ENCODE results near the gene AQP6.
"Not testable (repeated sequence)": the region's sequence is repeated elsewhere in the genome, so short reads cannot be mapped to it uniquely, and the experiment has no call there.

Gene AQP6

DNA sequence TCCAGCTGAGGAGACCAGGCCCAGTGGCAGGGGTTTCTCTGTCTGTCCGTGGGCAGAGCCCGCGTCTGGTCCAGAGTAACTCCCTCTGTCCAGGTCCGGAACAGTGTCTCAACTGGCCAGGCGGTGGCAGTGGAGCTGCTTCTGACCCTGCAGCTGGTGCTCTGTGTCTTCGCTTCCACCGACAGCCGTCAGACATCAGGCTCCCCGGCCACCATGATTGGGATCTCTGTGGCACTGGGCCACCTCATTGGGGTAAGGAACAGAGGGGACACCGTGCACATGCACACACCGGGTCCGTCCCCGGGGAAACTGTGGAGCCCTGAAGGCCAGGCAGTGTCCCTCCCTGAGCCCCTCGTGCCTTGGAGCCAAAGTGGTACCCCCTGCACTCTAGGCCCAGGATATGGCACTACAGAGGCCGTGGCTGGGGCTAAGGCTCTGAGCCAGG lies 1.5 kb downstream of the AQP6 start:
- DNase-seq = no peak

GRCh38 chr12:49974677-49975317 lies 2.0 kb downstream of the AQP6 start:
- no peak for DNase-seq

- DNase-seq = no peak
Measured at GRCh38 chr12:49975318-49975761, 2.6 kb downstream of the AQP6 start.

GRCh38 chr12:49976557-49976956 lies 3.8 kb downstream of the AQP6 start:
- DNase-seq = no peak

DNA sequence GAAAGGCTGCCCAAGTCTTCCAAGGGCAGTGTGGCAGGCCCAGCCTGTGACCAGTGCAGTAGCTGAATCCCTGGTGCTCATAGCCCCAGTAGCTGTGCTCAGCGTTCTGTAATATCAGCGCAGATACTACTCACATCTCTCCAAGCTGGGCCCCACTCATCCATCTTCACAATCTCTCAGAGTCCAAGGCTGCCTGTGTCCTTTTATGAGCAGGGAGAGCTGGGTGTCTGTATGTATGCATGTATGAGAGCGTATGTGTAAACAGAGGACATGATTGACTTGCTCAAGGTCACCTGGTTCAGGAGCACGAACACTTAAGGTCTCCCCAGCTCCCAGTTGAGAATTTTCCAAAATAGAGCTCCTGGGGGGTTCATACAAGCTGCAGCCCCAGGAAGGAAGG lies 5.4 kb downstream of the AQP6 start:
- DNase-seq = no peak

DNA sequence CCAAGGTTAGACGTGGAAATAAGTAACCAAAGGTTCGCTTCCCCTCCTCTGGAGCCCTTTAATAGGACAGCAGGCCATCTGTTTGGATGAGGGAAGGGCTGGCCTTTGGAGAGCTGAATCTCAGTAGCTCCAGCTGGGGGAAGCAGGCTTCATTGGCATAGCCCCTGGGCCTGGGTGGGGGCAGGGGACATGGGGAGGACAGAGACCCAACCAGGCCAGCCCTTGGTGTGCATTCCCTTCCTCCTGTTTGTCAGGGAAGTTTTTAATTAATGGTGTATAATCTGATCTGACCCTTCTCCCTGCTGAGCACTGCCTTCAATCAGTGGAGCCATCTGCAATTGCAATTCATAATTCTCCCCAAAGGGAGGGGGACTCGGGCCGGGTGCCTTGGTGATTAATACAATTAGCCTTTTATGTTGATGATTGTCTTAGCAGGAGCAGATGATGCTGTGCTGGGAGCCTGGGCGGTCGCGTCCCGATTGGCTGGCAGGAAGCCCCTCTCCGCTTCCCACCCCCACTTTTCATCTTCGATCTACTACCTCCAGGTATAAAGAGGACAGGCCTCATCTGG lies 6.4 kb downstream of the AQP6 start:
- DNase-seq = no peak

DNA sequence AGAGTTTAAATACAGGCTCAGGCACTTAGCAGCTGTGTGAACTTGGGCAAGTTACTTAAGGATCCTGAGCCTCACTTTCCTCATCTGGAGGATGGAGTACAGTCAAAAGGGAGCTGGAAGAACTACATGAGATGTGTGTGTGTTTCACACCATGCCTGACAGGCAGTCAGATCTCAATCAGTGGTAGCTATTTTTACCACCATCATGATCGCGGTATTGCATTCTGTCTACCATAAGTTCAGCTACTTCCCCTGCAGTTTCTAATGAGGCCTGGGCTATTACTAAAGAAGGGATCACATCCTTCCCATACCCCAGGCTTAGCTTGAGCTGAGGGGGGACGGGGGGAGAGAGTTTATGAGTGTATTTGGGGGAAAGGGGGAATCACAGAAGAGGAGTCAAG lies 7.0 kb downstream of the AQP6 start:
- no peak for DNase-seq

GRCh38 chr12:49980501-49981349 lies 8.0 kb downstream of the AQP6 start:
- DNase-seq = no peak

DNA sequence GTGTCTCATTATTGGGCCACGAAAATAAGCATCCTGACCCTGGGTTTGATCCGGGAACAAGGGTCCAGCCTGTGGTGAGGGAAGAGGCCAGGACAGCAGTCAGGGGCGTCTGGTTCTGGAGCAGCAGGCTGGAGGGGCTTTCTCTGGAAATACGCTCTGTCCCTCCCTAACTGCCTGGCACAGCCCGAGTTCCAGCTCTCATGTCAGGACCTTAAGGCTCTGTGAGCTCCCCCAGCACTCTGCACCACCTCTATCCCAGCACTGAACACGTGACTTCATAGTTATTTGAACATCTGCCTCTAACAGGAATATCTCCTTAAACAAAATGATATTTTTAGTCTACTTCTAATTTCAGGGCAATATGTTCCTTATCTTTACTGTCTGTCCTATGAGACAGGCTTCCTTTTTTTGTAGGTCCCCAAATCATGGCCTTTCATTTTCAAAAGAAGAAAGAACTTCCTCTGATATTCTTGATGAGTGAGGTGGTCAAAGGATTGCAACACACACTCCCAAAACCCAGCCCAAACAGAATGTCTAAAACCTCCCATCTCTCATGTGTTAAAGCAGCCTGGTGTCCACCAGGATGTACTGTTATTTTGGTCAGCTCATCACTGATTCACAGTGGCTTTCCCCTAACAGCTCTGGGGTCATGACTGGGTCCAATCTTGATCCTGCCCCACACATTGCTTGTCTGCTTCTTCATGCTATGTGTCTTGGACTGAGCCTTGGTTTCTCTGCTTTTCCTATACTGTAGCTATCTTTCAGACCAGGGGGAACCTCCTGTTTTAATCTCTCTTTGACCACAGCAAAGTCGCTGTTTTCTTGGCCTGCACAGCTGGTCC lies 9.7 kb downstream of the AQP6 start:
- no peak for DNase-seq

GRCh38 chr12:49983892-49984291 lies 11.1 kb downstream of the AQP6 start:
- DNase-seq = no peak

GRCh38 chr12:49984476-49985359 lies 12.0 kb downstream of the AQP6 start:
- no peak for DNase-seq

GRCh38 chr12:49985981-49986380 lies 13.2 kb downstream of the AQP6 start:
- DNase-seq = no peak

GRCh38 chr12:49986476-49986875 lies 13.7 kb downstream of the AQP6 start:
- not testable (repeated sequence) for DNase-seq

GRCh38 chr12:49987625-49988303 lies 15.0 kb downstream of the AQP6 start:
- no peak for DNase-seq

DNA sequence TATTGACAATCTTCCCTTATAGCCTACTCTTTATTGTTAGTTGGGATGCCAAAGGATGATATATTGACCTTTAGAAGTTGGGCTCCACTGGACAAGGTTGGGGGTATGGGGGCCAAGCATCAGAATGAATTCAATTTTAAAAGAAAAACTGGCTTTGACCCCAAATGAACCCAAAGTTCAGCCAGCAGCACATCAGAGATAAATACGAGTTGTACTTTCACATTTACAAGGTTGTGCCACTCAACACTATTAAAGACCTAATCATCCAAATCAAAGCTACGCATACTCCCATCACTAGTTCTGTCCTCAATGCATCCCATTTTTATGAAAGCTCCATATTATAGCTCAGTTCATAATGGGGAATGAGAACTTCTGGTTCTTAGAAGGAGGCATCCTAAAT lies 16.7 kb downstream of the AQP6 start:
- not testable (repeated sequence) for DNase-seq

- no peak for DNase-seq
Measured at GRCh38 chr12:49990273-49990672, 17.5 kb downstream of the AQP6 start.

GRCh38 chr12:49998453-49998852 lies 25.7 kb downstream of the AQP6 start:
- no peak for DNase-seq

DNA sequence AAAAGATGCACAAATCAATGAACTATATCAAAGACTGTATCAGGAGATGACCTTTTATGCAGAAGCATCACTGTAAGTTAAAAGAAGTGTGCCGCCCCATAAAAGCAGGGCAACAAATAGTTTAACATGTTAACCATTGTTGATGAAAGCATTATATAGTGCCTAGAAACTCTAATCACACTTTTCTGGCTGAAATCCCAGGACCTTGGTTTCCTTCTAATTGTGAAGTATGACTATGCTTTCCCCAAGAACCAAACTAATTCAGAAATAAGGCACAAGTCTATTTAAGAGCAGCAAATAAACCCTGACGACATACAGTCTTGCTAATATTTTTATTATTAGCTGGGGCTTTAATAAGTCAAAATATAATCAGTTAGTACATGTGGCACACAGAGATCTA lies 30.8 kb downstream of the AQP6 start:
- no peak for DNase-seq

- DNase-seq = no peak
Measured at GRCh38 chr12:50004696-50005095, 31.9 kb downstream of the AQP6 start.

DNA sequence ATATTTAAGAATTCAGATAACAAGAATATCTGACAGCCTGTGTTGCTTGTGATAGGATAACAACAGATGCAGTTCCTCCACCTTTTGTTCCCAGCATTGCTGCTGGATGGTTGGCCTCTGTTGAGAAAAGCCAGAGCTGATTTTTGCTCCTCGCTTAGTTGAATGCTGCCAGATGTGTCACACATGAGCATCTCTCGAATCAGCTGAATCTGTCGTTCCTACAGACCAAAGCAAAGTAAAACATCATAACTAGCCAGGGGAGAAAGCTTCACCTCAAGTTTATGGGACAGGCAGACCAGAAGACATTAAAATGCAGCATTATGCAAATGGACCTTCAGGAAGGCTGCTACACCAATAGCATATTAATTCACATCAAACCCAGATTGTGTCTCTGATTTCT lies 32.4 kb downstream of the AQP6 start:
- no peak for DNase-seq

DNA sequence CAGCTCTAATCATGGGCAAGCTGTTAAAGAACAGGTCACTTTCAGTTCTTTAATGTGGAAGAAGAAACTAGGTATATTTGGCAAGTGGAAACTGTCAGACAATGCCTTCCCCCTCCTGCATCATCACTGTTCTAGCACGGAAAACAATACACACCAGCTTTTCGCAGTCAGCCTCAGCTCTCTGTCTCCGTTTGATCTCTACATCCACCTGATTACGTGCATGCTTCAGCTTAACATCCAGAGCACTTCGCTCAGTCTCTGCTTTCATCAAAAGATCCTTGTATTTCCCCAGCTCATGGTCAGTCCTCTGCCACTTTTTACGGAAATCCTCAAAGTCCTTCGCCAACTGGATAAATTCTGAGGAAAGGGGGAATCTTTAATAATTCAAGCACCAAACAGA lies 33.5 kb downstream of the AQP6 start:
- DNase-seq = no peak
